ENCODE results near the gene NELFE. TPM values are rescaled to one million over a fixed set of nuclear protein-coding genes. Genes with fewer than 3 reads are reported as not detected.

NELFE gene
- polyA plus RNA-seq, 1 experiment, result 69.6 TPM

DNA sequence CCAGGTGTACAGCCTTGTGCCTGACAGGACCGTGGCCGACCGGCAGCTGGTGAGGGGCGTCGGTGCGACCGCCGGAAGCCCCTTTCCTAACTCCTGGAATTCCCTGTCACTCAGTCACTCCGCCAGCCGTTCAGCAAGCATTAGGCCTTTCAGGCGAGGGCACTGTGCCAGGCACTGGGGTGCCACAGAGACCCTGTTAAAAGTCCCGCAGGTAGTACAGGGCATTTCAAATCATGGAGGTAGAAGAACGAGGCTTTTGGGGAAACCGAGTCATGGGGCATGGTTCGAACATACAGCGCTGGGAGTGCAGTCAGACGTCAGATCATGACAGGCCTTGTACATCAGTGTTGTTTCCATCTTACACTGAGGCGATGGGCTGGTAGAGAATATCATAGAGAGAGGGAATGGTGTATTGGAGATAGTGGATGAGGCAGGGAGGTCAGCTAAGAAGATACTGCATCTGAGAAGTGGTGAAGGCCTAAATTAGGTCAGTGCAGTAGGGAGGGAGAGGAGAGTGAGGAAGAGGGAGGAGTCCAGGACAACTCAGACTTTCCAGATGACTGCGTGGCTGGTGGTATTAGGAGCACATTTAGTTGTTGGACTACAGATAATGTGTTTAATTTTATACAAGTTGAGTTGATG, 14.1 kb upstream of the NELFE start:
- no peaks in the 10 kb centered on the region for H3K27me3 ChIP-seq (ENCODE audit: control insufficient read depth, insufficient read depth, low read length)
- TF ChIP-seq, protein P1, sequence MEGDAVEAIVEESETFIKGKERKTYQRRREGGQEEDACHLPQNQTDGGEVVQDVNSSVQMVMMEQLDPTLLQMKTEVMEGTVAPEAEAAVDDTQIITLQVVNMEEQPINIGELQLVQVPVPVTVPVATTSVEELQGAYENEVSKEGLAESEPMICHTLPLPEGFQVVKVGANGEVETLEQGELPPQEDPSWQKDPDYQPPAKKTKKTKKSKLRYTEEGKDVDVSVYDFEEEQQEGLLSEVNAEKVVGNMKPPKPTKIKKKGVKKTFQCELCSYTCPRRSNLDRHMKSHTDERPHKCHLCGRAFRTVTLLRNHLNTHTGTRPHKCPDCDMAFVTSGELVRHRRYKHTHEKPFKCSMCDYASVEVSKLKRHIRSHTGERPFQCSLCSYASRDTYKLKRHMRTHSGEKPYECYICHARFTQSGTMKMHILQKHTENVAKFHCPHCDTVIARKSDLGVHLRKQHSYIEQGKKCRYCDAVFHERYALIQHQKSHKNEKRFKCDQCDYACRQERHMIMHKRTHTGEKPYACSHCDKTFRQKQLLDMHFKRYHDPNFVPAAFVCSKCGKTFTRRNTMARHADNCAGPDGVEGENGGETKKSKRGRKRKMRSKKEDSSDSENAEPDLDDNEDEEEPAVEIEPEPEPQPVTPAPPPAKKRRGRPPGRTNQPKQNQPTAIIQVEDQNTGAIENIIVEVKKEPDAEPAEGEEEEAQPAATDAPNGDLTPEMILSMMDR (IDR thresholded peaks at IDR 0.05; ENCODE audit: insufficient read depth, low read depth, low read length), result no peak
- POLR2A ChIA-PET, result no interaction called here
- H3K36me3 ChIP-seq (ENCODE audit: control insufficient read depth, insufficient read depth, low read length), result peaks cover 18% of the 10 kb centered on the region
- peak overlapping the region; percentile 84 for H3K4me3 ChIP-seq (ENCODE audit: low read depth, low read length)
- CTCF ChIA-PET, result interaction anchor here (1.5 kb wide), 1 partner anchor 14 kb away, joined by 6 read pairs; the partner anchor contains the start of genes NELFE and SKIC2
- no peak for DNase-seq (ENCODE audit: low read depth)

DNA sequence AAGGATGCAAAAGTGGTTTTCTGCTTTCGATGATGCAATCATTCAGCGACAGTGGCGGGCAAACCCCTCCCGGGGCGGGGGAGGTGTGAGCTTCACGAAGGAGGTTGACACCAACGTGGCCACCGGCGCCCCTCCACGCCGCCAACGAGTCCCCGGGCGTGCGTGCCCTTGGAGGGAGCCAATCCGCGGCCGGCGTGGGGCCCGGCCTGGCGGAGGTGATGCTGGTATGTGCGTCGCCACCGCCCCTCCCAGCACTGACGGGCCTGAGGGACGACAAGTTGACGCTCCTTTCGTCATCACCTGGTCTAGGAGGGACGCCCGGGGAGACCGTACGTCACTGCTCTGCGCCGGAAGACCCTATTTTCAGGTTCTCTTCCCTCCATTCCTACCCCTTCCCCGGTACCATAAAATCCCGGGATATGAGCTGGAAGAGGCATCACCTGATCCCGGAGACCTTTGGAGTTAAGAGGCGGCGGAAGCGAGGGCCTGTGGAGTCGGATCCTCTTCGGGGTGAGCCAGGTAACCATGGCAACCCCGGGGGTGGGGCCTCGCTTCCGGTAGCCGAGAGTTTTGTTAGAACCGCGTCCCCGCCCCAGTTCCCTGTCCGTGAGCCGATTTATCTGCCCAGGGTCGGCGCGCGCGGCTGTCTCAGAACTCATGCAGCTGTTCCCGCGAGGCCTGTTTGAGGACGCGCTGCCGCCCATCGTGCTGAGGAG, 13.4 kb upstream of the NELFE start, which contains the start of gene DXO:
Gene DXO, minus strand, starts transcription at position 146 of the 716 bp plus-strand sequence. CDS start 463 bp downstream, outside the sequence.
- ChIA-PET CTCF (interaction anchor here (1.5 kb wide), 1 partner anchor 13 kb away, joined by 6 read pairs; the partner anchor contains the start of genes NELFE and SKIC2), POLR2A (no interaction called here)
- Histone ChIP-seq H3K27me3 (ENCODE audit: control insufficient read depth, insufficient read depth, low read length) (no peaks in the 10 kb centered on the region), H3K4me3 (ENCODE audit: low read depth, low read length) (peak within 1 kb of the TSS; percentile 84), H3K36me3 (ENCODE audit: control insufficient read depth, insufficient read depth, low read length) (peaks cover 21% of the 10 kb centered on the region)
- DNase-seq (ENCODE audit: low read depth), result peak; percentile 88
- TF ChIP-seq, protein P1 (IDR thresholded peaks at IDR 0.05; ENCODE audit: insufficient read depth, low read depth, low read length), result no peak

DNA sequence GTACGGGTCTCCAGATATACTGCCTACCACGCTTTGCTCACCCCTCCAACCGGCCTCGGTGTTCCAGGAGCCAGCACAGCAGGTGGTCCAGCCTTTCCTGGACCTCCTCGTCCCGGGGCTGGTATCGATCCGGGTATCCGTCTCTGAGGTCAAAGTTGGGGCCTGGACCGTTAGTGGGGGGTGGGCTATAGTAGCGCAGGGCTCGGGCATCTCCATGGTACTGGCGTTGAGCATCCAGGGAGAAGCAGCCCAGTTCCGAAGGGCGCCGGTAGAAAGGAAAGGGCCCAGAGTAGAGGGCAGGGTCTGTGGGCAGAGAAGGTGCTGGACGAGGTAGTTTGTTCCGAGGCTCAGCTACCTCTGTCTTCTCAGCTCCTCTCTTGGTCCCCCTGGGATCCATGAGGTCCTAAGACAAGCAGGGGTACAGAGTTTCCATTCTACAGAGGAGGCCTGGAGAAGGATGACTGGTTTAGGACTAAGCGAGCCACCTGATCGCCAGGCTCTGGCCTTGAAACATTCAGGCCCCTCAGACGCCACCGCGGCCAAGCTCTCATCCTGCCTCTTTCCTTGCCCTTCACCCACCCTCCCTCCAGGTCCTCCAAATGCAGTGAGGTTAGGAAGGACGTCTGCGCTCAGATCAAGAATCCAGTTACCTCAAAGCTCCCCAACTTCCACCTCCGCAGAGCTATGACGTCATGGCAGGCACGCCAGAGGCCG, 12.7 kb upstream of the NELFE start:
- H3K27me3 ChIP-seq (ENCODE audit: control insufficient read depth, insufficient read depth, low read length), result no peaks in the 10 kb centered on the region
- H3K4me3 ChIP-seq (ENCODE audit: low read depth, low read length), result peak overlapping the region; percentile 84
- ChIA-PET POLR2A (no interaction called here), CTCF (interaction anchor here (0.5 to 1.5 kb wide), 2 partner anchors 12 to 74 kb away, joined by 3 to 6 read pairs; partner anchors contain the start of genes EHMT2, NELFE and SKIC2)
- H3K36me3 ChIP-seq (ENCODE audit: control insufficient read depth, insufficient read depth, low read length), result peaks cover 27% of the 10 kb centered on the region
- DNase-seq (ENCODE audit: low read depth), result no peak
- TF ChIP-seq, protein P1 (IDR thresholded peaks at IDR 0.05; ENCODE audit: insufficient read depth, low read depth, low read length), result no peak

DNA sequence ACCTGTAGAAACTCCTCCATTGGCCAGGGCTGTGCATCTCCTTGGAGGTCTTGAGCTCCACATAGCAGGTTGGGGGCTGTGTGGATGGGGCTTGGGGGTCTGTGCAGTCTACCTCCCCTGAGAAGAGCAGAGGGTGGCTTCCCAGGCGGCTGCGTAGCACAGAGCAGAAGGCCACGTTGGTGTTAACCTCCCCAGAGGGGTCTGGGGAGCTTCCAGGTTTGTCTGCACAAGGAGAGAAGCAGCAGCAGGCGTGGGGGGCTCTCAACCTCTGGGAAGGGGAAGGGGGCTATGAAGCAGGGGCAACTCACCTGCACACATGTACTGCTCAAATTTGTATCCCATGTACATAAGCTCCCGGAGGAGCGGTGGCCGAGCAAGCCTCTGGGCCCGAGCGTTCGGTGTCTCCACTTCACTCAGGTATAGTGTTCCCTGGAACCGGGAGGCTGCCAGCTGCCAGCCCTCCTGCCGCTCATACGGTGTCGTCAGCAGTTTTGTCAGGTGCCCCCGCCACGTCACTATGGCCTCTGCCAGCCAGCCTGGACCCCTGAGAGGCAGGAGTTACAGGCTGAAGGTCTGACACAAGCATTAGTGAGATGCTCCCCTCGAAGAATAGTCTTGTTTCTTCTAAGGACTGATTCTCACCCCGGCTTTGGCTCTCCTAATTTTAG, 12.0 kb upstream of the NELFE start:
- Histone ChIP-seq H3K4me3 (ENCODE audit: low read depth, low read length) (peak overlapping the region; percentile 84), H3K36me3 (ENCODE audit: control insufficient read depth, insufficient read depth, low read length) (peaks cover 31% of the 10 kb centered on the region), H3K27me3 (ENCODE audit: control insufficient read depth, insufficient read depth, low read length) (no peaks in the 10 kb centered on the region)
- no peak for DNase-seq (ENCODE audit: low read depth)
- POLR2A ChIA-PET, result no interaction called here
- TF ChIP-seq, protein P1 (IDR thresholded peaks at IDR 0.05; ENCODE audit: insufficient read depth, low read depth, low read length), result no peak
- CTCF ChIA-PET, result interaction anchor here (3.9 kb wide), 1 partner anchor 19 kb away, joined by 17 read pairs; no protein-coding TSS in a partner anchor
